ENCODE data around the gene CYP3A7.

CYP3A7 gene

GRCh38 chr7:99672573-99672972 lies 62.4 kb downstream of the CYP3A7 start:
- H3K4me2 ChIP-seq (ENCODE audit: low read length): no peak overlapping the region

GRCh38 chr7:99669782-99670181 lies 65.2 kb downstream of the CYP3A7 start:
- Histone ChIP-seq H4K20me1 (ENCODE audit: control insufficient read depth, insufficient read depth, low read depth, low read length) (no peaks in the 10 kb centered on the region), H3K9me2 (replicated peaks; ENCODE audit: control insufficient read depth, low read length) (no peaks in the 10 kb centered on the region), H3K36me3 (ENCODE audit: control insufficient read depth, low read length) (no peaks in the 10 kb centered on the region), H3F3A (ENCODE audit: control insufficient read depth, insufficient read depth) (no peaks in the 10 kb centered on the region), H3K27ac (ENCODE audit: low read depth, low read length) (no peak overlapping the region), H3K79me2 (ENCODE audit: control insufficient read depth, low read length) (no peaks in the 10 kb centered on the region), H3K4me1 (ENCODE audit: control insufficient read depth, low read length) (no peaks in the 10 kb centered on the region), H3K4me2 (ENCODE audit: low read length) (no peak overlapping the region), H3K4me3 (ENCODE audit: low read length) (no peak overlapping the region), H3K27me3 (ENCODE audit: control insufficient read depth, low read length) (no peaks in the 10 kb centered on the region), H3K9me3 (ENCODE audit: control insufficient read depth, insufficient read depth, low read length) (no peaks in the 10 kb centered on the region)
- TF ChIP-seq CTCF (IDR thresholded peaks at IDR 0.05; ENCODE audit: low read depth, low read length, poor library complexity, severe bottlenecking): no peak
- TF ChIP-seq EZH2phosphoT487 (IDR thresholded peaks at IDR 0.05; ENCODE audit: borderline replicate concordance, low read length): no peak

More at GRCh38 chr7:99672573-99672972, 62.4 kb downstream of the CYP3A7 start:
- H4K20me1 ChIP-seq (ENCODE audit: control insufficient read depth, insufficient read depth, low read depth, low read length): no peaks in the 10 kb centered on the region
- no peaks in the 10 kb centered on the region for H3K36me3 ChIP-seq (ENCODE audit: control insufficient read depth, low read length)
- H3F3A ChIP-seq (ENCODE audit: control insufficient read depth, insufficient read depth): peaks cover 3% of the 10 kb centered on the region; the same call in 1 of the 2 replicates
- H3K4me1 ChIP-seq (ENCODE audit: control insufficient read depth, low read length): no peaks in the 10 kb centered on the region
- no peaks in the 10 kb centered on the region for H3K9me2 ChIP-seq (replicated peaks; ENCODE audit: control insufficient read depth, low read length)
- no peaks in the 10 kb centered on the region for H3K9me3 ChIP-seq (ENCODE audit: control insufficient read depth, insufficient read depth, low read length)
- TF ChIP-seq EZH2phosphoT487 (IDR thresholded peaks at IDR 0.05; ENCODE audit: borderline replicate concordance, low read length) (no peak), CTCF (IDR thresholded peaks at IDR 0.05; ENCODE audit: low read depth, low read length, poor library complexity, severe bottlenecking) (no peak)
- no peaks in the 10 kb centered on the region for H3K79me2 ChIP-seq (ENCODE audit: control insufficient read depth, low read length)
- no peak overlapping the region for H3K4me3 ChIP-seq (ENCODE audit: low read length)
- no peaks in the 10 kb centered on the region; the same call in 1 of the 2 replicates for H3K27me3 ChIP-seq (ENCODE audit: control insufficient read depth, low read length)
- H3K27ac ChIP-seq (ENCODE audit: low read depth, low read length): no peak overlapping the region

GRCh38 chr7:99668541-99668940 lies 66.5 kb downstream of the CYP3A7 start:
- Histone ChIP-seq H4K20me1 (ENCODE audit: control insufficient read depth, insufficient read depth, low read depth, low read length) (no peaks in the 10 kb centered on the region), H3K27me3 (ENCODE audit: control insufficient read depth, low read length) (no peaks in the 10 kb centered on the region), H3K4me1 (ENCODE audit: control insufficient read depth, low read length) (no peaks in the 10 kb centered on the region), H3K27ac (ENCODE audit: low read depth, low read length) (no peak overlapping the region), H3K9me2 (replicated peaks; ENCODE audit: control insufficient read depth, low read length) (no peaks in the 10 kb centered on the region), H3K79me2 (ENCODE audit: control insufficient read depth, low read length) (no peaks in the 10 kb centered on the region), H3K4me3 (ENCODE audit: low read length) (no peak overlapping the region), H3K9me3 (ENCODE audit: control insufficient read depth, insufficient read depth, low read length) (no peaks in the 10 kb centered on the region), H3F3A (ENCODE audit: control insufficient read depth, insufficient read depth) (no peaks in the 10 kb centered on the region), H3K4me2 (ENCODE audit: low read length) (no peak overlapping the region), H3K36me3 (ENCODE audit: control insufficient read depth, low read length) (no peaks in the 10 kb centered on the region)
- TF ChIP-seq EZH2phosphoT487 (IDR thresholded peaks at IDR 0.05; ENCODE audit: borderline replicate concordance, low read length): no peak
- TF ChIP-seq CTCF (IDR thresholded peaks at IDR 0.05; ENCODE audit: low read depth, low read length, poor library complexity, severe bottlenecking): no peak

Measured in DOHH2 (cell line).